ENCODE measurements around the gene NNAT. TPM values are rescaled to one million over a fixed set of nuclear protein-coding genes. Genes with fewer than 3 reads are reported as not detected.

Gene NNAT
- total RNA-seq, 1 experiment from 2014 or later = not detected

- TF ChIP-seq CTCF (IDR thresholded peaks at IDR 0.05; ENCODE audit: unreplicated experiment) = no peak
- H3K9me3 Mint-ChIP-seq (ENCODE audit: unreplicated experiment) = no peaks in the 10 kb centered on the region
- DNase-seq (ENCODE audit: unreplicated experiment) = no peak
- peaks cover 84% of the 10 kb centered on the region for H3K36me3 Mint-ChIP-seq (ENCODE audit: insufficient read depth, unreplicated experiment)
- H3K27ac Mint-ChIP-seq (ENCODE audit: low read depth, unreplicated experiment) = no peak overlapping the region
- no peak overlapping the region for H3K4me3 Mint-ChIP-seq (ENCODE audit: unreplicated experiment)
- ChIA-PET POLR2A (interaction anchor here (0.6 to 0.9 kb wide), 3 partner anchors 13 to 243 kb away, joined by 3 to 4 read pairs (median 3); no protein-coding TSS in a partner anchor), CTCF (interaction anchor here (0.7 to 1.0 kb wide), 3 partner anchors 15 to 323 kb away, joined by 3 to 4 read pairs (median 3); no protein-coding TSS in a partner anchor)
- intact Hi-C loops (cut with micrococcal nuclease) = no loop called here
- no peaks in the 10 kb centered on the region for H3K27me3 Mint-ChIP-seq (ENCODE audit: insufficient read depth, unreplicated experiment)
- peaks cover 38% of the 10 kb centered on the region for H3K4me1 Mint-ChIP-seq (ENCODE audit: insufficient read depth, unreplicated experiment)
- BruUV-seq (replicated peaks) = no TSS peak
Measured at GRCh38 chr20:37519508-37520418, 1.3 kb upstream of the NNAT start.

GRCh38 chr20:37520419-37520955, 563 bp upstream of the NNAT start:
- no peak for TF ChIP-seq CTCF (IDR thresholded peaks at IDR 0.05; ENCODE audit: unreplicated experiment)
- no TSS peak for BruUV-seq (replicated peaks)
- POLR2A ChIA-PET = interaction anchor here (0.9 kb wide), 1 partner anchor 13 kb away, joined by 3 read pairs; no protein-coding TSS in a partner anchor
- Mint-ChIP-seq H3K9me3 (ENCODE audit: unreplicated experiment) (no peaks in the 10 kb centered on the region), H3K4me1 (ENCODE audit: insufficient read depth, unreplicated experiment) (peaks cover 46% of the 10 kb centered on the region), H3K36me3 (ENCODE audit: insufficient read depth, unreplicated experiment) (peaks cover 84% of the 10 kb centered on the region), H3K27me3 (ENCODE audit: insufficient read depth, unreplicated experiment) (no peaks in the 10 kb centered on the region), H3K4me3 (ENCODE audit: unreplicated experiment) (no peak overlapping the region), H3K27ac (ENCODE audit: low read depth, unreplicated experiment) (no peak overlapping the region)
- intact Hi-C loops (cut with micrococcal nuclease) = no loop called here
- no peak for DNase-seq (ENCODE audit: unreplicated experiment)
- CTCF ChIA-PET = interaction anchor here (0.7 to 1.0 kb wide), 3 partner anchors 14 to 324 kb away, joined by 3 to 4 read pairs (median 3); no protein-coding TSS in a partner anchor

- BruUV-seq (replicated peaks) = no TSS peak
- ChIA-PET CTCF (interaction anchor here (0.6 to 1.6 kb wide), 6 partner anchors 14 to 344 kb away, joined by 3 to 5 read pairs (median 3); partner anchors contain the start of genes MROH8 and RPN2), POLR2A (interaction anchor here (0.9 to 1.4 kb wide), 6 partner anchors 9 to 344 kb away, joined by 3 to 9 read pairs (median 4); partner anchors contain the start of genes MANBAL, MROH8 and RPN2)
- Mint-ChIP-seq H3K9me3 (ENCODE audit: unreplicated experiment) (no peaks in the 10 kb centered on the region), H3K4me1 (ENCODE audit: insufficient read depth, unreplicated experiment) (peaks cover 52% of the 10 kb centered on the region), H3K27me3 (ENCODE audit: insufficient read depth, unreplicated experiment) (no peaks in the 10 kb centered on the region), H3K36me3 (ENCODE audit: insufficient read depth, unreplicated experiment) (peaks cover 66% of the 10 kb centered on the region), H3K27ac (ENCODE audit: low read depth, unreplicated experiment) (no peak overlapping the region), H3K4me3 (ENCODE audit: unreplicated experiment) (no peak overlapping the region)
- intact Hi-C loops (cut with micrococcal nuclease) = no loop called here
- peak; percentile 89 for DNase-seq (ENCODE audit: unreplicated experiment)
- no peak for TF ChIP-seq CTCF (IDR thresholded peaks at IDR 0.05; ENCODE audit: unreplicated experiment)
Measured at GRCh38 chr20:37522260-37523011, 1.4 kb downstream of the NNAT start.

All from MCF 10A (cell line).